B cell (primary cell): ENCODE measurements around the gene DQX1. TPM values are rescaled to one million over a fixed set of nuclear protein-coding genes. Genes with fewer than 3 reads are reported as not detected.

Experiments
- ATAC-seq: fragments of 200-7000 bp; cut with Tn5 transposase; one replicate; pipeline ENCODE4 v1.10.0; 2021; ENCODE audit warnings: low read depth, mild to moderate bottlenecking, moderate number of reproducible peaks, moderate library complexity
- CTCF ChIA-PET: fragments of 350-600 bp; sonication (Branson Sonifier 250); formaldehyde crosslinking; loops from one replicate; lab custom pipeline; 2021; ENCODE audit warnings: antibody characterized with exemption, inconsistent platforms; lab: Charles Lee
- POLR2A ChIA-PET: fragments of 350-600 bp; sonication (Branson Sonifier 250); formaldehyde crosslinking; loops from one replicate; lab custom pipeline; 2021; ENCODE audit warnings: antibody characterized with exemption; lab: Charles Lee
- DNase-seq: peaks from one replicate; pipeline ENCODE4 v3.0.0; 2013
- H2AFZ ChIP-seq: 2 replicates; pipeline ENCODE4 v1.6.1; 2012; ENCODE audit warnings: mild to moderate bottlenecking, low read depth, low read length; ENCODE audit not compliant: insufficient read depth, poor library complexity, severe bottlenecking
- H3K27ac ChIP-seq, 2 donors: 1 replicate in 1 of 2; 2 replicates in 1 of 2; pipeline ENCODE4 v1.5.1; 2012 to 2013; ENCODE audit warnings: low read length in 2 of 2, mild to moderate bottlenecking in 2 of 2, moderate library complexity in 1 of 2
- H3K27me3 ChIP-seq, 4 experiments: fragments of 200-600 bp in 1 of 4; sonication (generic) in 1 of 4; replicated peaks in 1 of 4; 1 replicate in 2 of 4; 2 replicates in 2 of 4; pipeline versions ENCODE4 v1.6.1 to v1.7.0; 2013 to 2016; ENCODE audit warnings: low read length in 3 of 4, mild to moderate bottlenecking in 2 of 4, mixed read lengths in 1 of 4, moderate library complexity in 1 of 4; ENCODE audit not compliant: insufficient read depth in 4 of 4, control insufficient read depth in 3 of 4; ENCODE audit errors: control extremely low read depth in 1 of 4
- H3K36me3 ChIP-seq, 2 experiments: replicated peaks in 1 of 2; 1 replicate in 1 of 2; 2 replicates in 1 of 2; pipeline versions ENCODE4 v1.6.1 to v1.7.1; 2013; ENCODE audit warnings: low read length in 1 of 2; ENCODE audit not compliant: insufficient read depth in 2 of 2, control insufficient read depth in 1 of 2; ENCODE audit errors: control extremely low read depth in 1 of 2, extremely low read depth in 1 of 2
- H3K4me1 ChIP-seq, 2 donors: fragments of 200-600 bp in 1 of 2; sonication (generic) in 1 of 2; 1 replicate in 1 of 2; 2 replicates in 1 of 2; pipeline versions ENCODE4 v1.5.1 to v1.6.1; 2013 to 2017; ENCODE audit warnings: low read length in 2 of 2; ENCODE audit not compliant: control insufficient read depth in 2 of 2, insufficient read depth in 2 of 2
- H3K4me2 ChIP-seq: replicated peaks from 2 replicates; pipeline ENCODE3; 2012; ENCODE audit warnings: mild to moderate bottlenecking, low read depth, low read length; ENCODE audit not compliant: poor library complexity, severe bottlenecking
- H3K4me3 ChIP-seq, 5 experiments: fragments of 200-600 bp in 1 of 5; sonication (generic) in 1 of 5; 1 replicate in 3 of 5; 2 replicates in 2 of 5; pipeline versions ENCODE4 v1.5.1 to v1.7.0; 2011 to 2016; ENCODE audit warnings: low read length in 4 of 5, mild to moderate bottlenecking in 4 of 5, low read depth in 2 of 5, control low read depth in 1 of 5, moderate library complexity in 1 of 5; ENCODE audit not compliant: insufficient read depth in 1 of 5; ENCODE audit errors: control extremely low read depth in 1 of 5, extremely low read depth in 1 of 5
- H3K79me2 ChIP-seq: fragments of 200-600 bp; sonication (generic); one replicate; pipeline ENCODE4 v1.6.0; 2016; ENCODE audit warnings: low read length; ENCODE audit not compliant: control insufficient read depth, insufficient read depth
- H3K9ac ChIP-seq: fragments of 200-600 bp; sonication (generic); 2 replicates; pipeline ENCODE4 v1.6.1; 2017; ENCODE audit warnings: mild to moderate bottlenecking, low read length, moderate library complexity
- H3K9me3 ChIP-seq, 3 donors: one replicate each; pipeline versions ENCODE4 v1.6.1 to v1.7.1; 2013; ENCODE audit warnings: low read length in 2 of 3; ENCODE audit not compliant: control insufficient read depth in 2 of 3, insufficient read depth in 1 of 3; ENCODE audit errors: control extremely low read depth in 1 of 3
- H4K20me1 ChIP-seq: 2 replicates; pipeline ENCODE4 v1.6.0; 2012; ENCODE audit warnings: mild to moderate bottlenecking, low read length; ENCODE audit not compliant: insufficient read depth, control insufficient read depth, poor library complexity, severe bottlenecking
- H3K27ac Mint-ChIP-seq: one replicate; pipeline ENCODE4 v1.8.0; 2021; ENCODE audit warnings: mixed read lengths
- H3K27me3 Mint-ChIP-seq: one replicate; pipeline ENCODE4 v1.8.0; 2021; ENCODE audit warnings: mixed read lengths
- H3K4me1 Mint-ChIP-seq: one replicate; pipeline ENCODE4 v1.8.0; 2021; ENCODE audit warnings: mixed read lengths
- H3K4me3 Mint-ChIP-seq: one replicate; pipeline ENCODE4 v1.8.0; 2021; ENCODE audit warnings: mixed read lengths
- H3K9me3 Mint-ChIP-seq: one replicate; pipeline ENCODE4 v1.8.0; 2022; ENCODE audit warnings: mixed read lengths; ENCODE audit not compliant: insufficient read depth
- EZH2 ChIP-seq: IDR thresholded peaks from 2 replicates; pipeline ENCODE4 v1.6.1; 2012; ENCODE audit warnings: borderline replicate concordance, low read depth, mild to moderate bottlenecking, moderate library complexity, low read length; ENCODE audit not compliant: insufficient read depth, poor library complexity, severe bottlenecking
- WGBS: methylation state at CpG from one replicate; pipeline ENCODE4 v1.1.5; 2013; ENCODE audit warnings: missing lambda C conversion rate; ENCODE audit not compliant: insufficient coverage; 5-methylcytosine and 5-hydroxymethylcytosine counted together
- intact Hi-C: fragments of 100-400 bp; cut with micrococcal nuclease; formaldehyde crosslinking; loops from one replicate; pipeline ENCODE4 v1.10.0; 2022
- polyA plus RNA-seq: library from polyadenylated mRNA; depleted of rRNA; stranded (reverse); fragments of >200 nt; gene quantifications from 2 replicates; pipeline ENCODE4 v1.2.3, GENCODE V29; 2012
- total RNA-seq, 2 donors: library from RNA; stranded (reverse); fragments of 120-200 nt in 1 of 2; gene quantifications; 1 replicate in 1 of 2; 2 replicates in 1 of 2; pipeline versions ENCODE4 v1.2.3 to v1.2.4, GENCODE V29; 2013 to 2022
- TF ChIP-seq, protein P1 (sequence below): fragments of 200-600 bp; IDR thresholded peaks from one replicate; pipeline ENCODE4 v1.8.0; 2022; ENCODE audit warnings: antibody characterized with exemption, mild to moderate bottlenecking

DQX1 gene
- total and polyA plus RNA-seq, 2 donors (not counting 1 experiment from before 2014, with no cell fraction given) = 0.46 to 0.57 TPM

DNA sequence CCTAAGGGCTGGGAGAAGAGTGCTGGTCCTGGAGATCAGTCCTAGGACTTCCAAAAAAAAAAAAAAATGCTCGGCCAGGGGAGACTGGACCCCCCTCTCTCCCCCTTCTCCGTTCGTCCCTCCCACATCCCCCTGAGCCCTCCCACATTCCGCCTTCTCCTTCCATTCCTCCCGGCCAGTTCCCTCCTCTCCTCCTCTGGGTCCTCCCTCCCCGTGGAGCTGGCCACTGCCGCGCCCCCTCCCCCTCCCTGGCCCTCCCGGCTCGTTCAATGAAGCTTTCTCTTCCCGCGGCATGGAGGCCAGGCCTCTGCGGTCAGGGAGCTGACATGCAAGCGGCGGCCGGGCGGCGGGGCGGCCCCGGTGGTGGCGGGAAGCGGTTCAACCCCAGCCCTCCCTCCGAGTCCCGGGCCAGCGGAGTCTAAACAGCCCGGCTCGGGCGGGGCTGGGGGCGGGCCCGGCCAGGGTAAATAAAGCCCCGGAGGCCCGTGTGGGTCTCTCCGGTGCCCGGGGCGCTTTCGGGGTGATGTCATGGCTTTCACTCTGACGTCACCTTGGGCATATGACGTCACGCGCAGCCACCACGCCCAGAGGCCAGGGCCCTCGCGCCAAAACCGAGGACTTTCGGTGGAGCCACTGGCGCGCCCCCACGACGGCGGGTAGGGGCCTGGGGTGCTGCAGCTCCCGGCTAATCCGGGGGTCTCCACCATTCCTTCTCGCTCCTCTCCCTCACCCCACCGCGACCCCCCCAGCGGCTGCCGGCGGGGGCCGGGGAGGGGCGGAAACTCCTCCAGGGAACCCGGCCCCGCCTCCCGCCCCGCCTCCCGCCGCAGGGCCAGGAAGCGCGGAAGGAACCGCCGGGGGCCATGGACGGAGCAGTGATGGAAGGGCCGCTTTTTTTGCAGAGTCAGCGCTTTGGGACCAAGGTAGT, 28.1 kb upstream of the DQX1 start, which contains the start of the genes DOK1 and LOXL3:
Gene DOK1, plus strand, starts transcription at position 829 of the 928 bp plus-strand sequence. Its CDS starts 35 bp downstream, at position 864.
Gene LOXL3, minus strand, starts transcription at position 51 of the 928 bp plus-strand sequence. CDS start 1,308 bp downstream, outside the sequence.
- no peaks in the 10 kb centered on the region for H3K27me3 Mint-ChIP-seq
- WGBS = 1% methylated on average over 71 of the region's 73 CpGs
- DNase-seq = peak; percentile 93
- ATAC-seq = peak; percentile 79
- Histone ChIP-seq H3K9ac (peak within 1 kb of the TSS; percentile 96), H2AFZ (peak within 1 kb of the TSS; percentile 97), H4K20me1 (peaks cover 15% of the 10 kb centered on the region), H3K79me2 (peaks cover 11% of the 10 kb centered on the region), H3K9me3 (no peaks in the 10 kb centered on the region), H3K4me1 (peaks cover 15 to 38% of the 10 kb centered on the region in 2 donors), H3K27ac (peak within 1 kb of the TSS; percentile 64 to 76), H3K36me3 (peaks cover 0 to 15% of the 10 kb centered on the region in 2 experiments), H3K4me3 (peak within 1 kb of the TSS; percentile 51 to 99 (median 84)), H3K4me2 (peak within 1 kb of the TSS; percentile 97), H3K27me3 (peaks cover 0 to 14% (median 8%) of the 10 kb centered on the region in 4 experiments)
- TF ChIP-seq EZH2 = no peak
- TF ChIP-seq, protein P1, sequence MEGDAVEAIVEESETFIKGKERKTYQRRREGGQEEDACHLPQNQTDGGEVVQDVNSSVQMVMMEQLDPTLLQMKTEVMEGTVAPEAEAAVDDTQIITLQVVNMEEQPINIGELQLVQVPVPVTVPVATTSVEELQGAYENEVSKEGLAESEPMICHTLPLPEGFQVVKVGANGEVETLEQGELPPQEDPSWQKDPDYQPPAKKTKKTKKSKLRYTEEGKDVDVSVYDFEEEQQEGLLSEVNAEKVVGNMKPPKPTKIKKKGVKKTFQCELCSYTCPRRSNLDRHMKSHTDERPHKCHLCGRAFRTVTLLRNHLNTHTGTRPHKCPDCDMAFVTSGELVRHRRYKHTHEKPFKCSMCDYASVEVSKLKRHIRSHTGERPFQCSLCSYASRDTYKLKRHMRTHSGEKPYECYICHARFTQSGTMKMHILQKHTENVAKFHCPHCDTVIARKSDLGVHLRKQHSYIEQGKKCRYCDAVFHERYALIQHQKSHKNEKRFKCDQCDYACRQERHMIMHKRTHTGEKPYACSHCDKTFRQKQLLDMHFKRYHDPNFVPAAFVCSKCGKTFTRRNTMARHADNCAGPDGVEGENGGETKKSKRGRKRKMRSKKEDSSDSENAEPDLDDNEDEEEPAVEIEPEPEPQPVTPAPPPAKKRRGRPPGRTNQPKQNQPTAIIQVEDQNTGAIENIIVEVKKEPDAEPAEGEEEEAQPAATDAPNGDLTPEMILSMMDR = no peak
- H3K27ac Mint-ChIP-seq = peak within 1 kb of the TSS; percentile 94
- H3K4me3 Mint-ChIP-seq = peak within 1 kb of the TSS; percentile 96
- H3K9me3 Mint-ChIP-seq = no peaks in the 10 kb centered on the region
- ChIA-PET CTCF (interaction anchor here (0.7 to 1.5 kb wide), 6 partner anchors 19 to 321 kb away, joined by 3 to 4 read pairs (median 3); no protein-coding TSS in a partner anchor), POLR2A (interaction anchor here (0.7 to 1.0 kb wide), 5 partner anchors 10 to 44 kb away, joined by 3 to 12 read pairs (median 8); partner anchors contain the start of gene TLX2)
- intact Hi-C loops = loop anchor here (1.0 to 10.0 kb wide), 6 partner anchors 24 to 159 kb away; partner anchors contain the start of genes CCDC142, PCGF1, TTC31 and WBP1
- H3K4me1 Mint-ChIP-seq = peaks cover 24% of the 10 kb centered on the region
